WTC11 (cell line): ENCODE measurements around the gene EXOC4. TPM values are rescaled to one million over a fixed set of nuclear protein-coding genes. Genes with fewer than 3 reads are reported as not detected.

Experiments used
- ATAC-seq: fragments of 200-7000 bp; cut with Tn5 transposase; 2 replicates; pipeline ENCODE4 v1.10.0; 2021; ENCODE audit warnings: mild to moderate bottlenecking, moderate library complexity
- CTCF ChIA-PET: fragments of 300-600 bp; sonication (Branson Sonifier 250); formaldehyde crosslinking; loops from one replicate; lab custom pipeline; 2021; ENCODE audit warnings: antibody characterized with exemption; lab: Charles Lee
- POLR2A ChIA-PET: fragments of 350-600 bp; sonication (Branson Sonifier 250); formaldehyde crosslinking; loops from one replicate; lab custom pipeline; 2021; ENCODE audit warnings: antibody characterized with exemption; lab: Charles Lee
- DNase-seq: peaks from one replicate; pipeline ENCODE4 v3.0.0; 2021; ENCODE audit warnings: low spot score
- H3K27ac Mint-ChIP-seq: 2 replicates; pipeline ENCODE4 v1.8.0; 2021; ENCODE audit warnings: mixed read lengths
- H3K27me3 Mint-ChIP-seq: 2 replicates; pipeline ENCODE4 v1.8.0; 2021; ENCODE audit warnings: low read depth, mild to moderate bottlenecking, moderate library complexity, mixed read lengths
- H3K36me3 Mint-ChIP-seq: 2 replicates; pipeline ENCODE4 v1.8.0; 2021; ENCODE audit warnings: mixed read lengths
- H3K4me1 Mint-ChIP-seq: 2 replicates; pipeline ENCODE4 v1.8.0; 2022; ENCODE audit warnings: mixed read lengths
- H3K4me3 Mint-ChIP-seq: 2 replicates; pipeline ENCODE4 v1.8.0; 2021; ENCODE audit warnings: mild to moderate bottlenecking, moderate library complexity, mixed read lengths
- H3K9me3 Mint-ChIP-seq: 2 replicates; pipeline ENCODE4 v1.8.0; 2021; ENCODE audit warnings: mixed read lengths
- CREB1 ChIP-seq: sonication (generic); formaldehyde crosslinking; IDR thresholded peaks from 2 replicates; pipeline ENCODE4 v1.8.0; 2023; ENCODE audit warnings: mild to moderate bottlenecking, missing genetic modification reagents
- CREM ChIP-seq: sonication (generic); formaldehyde crosslinking; IDR thresholded peaks from 2 replicates; pipeline ENCODE4 v1.8.1; 2022; ENCODE audit warnings: mild to moderate bottlenecking, missing genetic modification reagents, moderate library complexity
- EMX1 ChIP-seq: fragments of 250-450 bp; sonication (Bioruptor Pico); IDR thresholded peaks from 2 replicates; pipeline ENCODE4 v1.8.0; 2021; ENCODE audit warnings: mild to moderate bottlenecking
- NFATC4 ChIP-seq: fragments of 250-450 bp; sonication (Bioruptor Pico); IDR thresholded peaks from 2 replicates; pipeline ENCODE4 v1.9.0; 2021; ENCODE audit warnings: mild to moderate bottlenecking
- SP1 ChIP-seq: sonication (generic); formaldehyde crosslinking; conservative IDR thresholded peaks from 2 replicates; pipeline ENCODE4 v1.8.1; 2022; ENCODE audit warnings: missing genetic modification reagents
- ZNF138 ChIP-seq: sonication (generic); formaldehyde crosslinking; conservative IDR thresholded peaks from 2 replicates; pipeline ENCODE4 v1.8.1; 2022; ENCODE audit warnings: mild to moderate bottlenecking, moderate library complexity, missing genetic modification reagents
- ZSCAN18 ChIP-seq: fragments of 250-450 bp; sonication (Bioruptor Pico); IDR thresholded peaks from 2 replicates; pipeline ENCODE4 v2.1.2; 2022; ENCODE audit warnings: mild to moderate bottlenecking, moderate library complexity
- total RNA-seq: library from RNA; stranded (reverse); gene quantifications from 3 replicates; pipeline ENCODE4 v1.2.3, GENCODE V29; 2021
- TF ChIP-seq, protein P1 (sequence below): sonication (generic); formaldehyde crosslinking; IDR thresholded peaks from 2 replicates; pipeline ENCODE4 v1.8.0; 2023; ENCODE audit warnings: mild to moderate bottlenecking, missing genetic modification reagents
- TF ChIP-seq, protein P2 (sequence below): sonication (generic); formaldehyde crosslinking; IDR thresholded peaks from 2 replicates; pipeline ENCODE4 v1.8.0; 2023; ENCODE audit warnings: missing genetic modification reagents, mild to moderate bottlenecking, borderline replicate concordance
- TF ChIP-seq, protein P3 (sequence below): sonication (generic); formaldehyde crosslinking; IDR thresholded peaks from 2 replicates; pipeline ENCODE4 v1.8.1; 2023; ENCODE audit warnings: mild to moderate bottlenecking, moderate library complexity, missing genetic modification reagents
- TF ChIP-seq, protein P4 (sequence below): sonication (generic); formaldehyde crosslinking; conservative IDR thresholded peaks from 2 replicates; pipeline ENCODE4 v1.8.1; 2023; ENCODE audit warnings: mild to moderate bottlenecking, low read depth, missing genetic modification reagents, moderate library complexity

EXOC4 gene
- total RNA-seq, 1 experiment from 2014 or later = 62.0 TPM

DNA sequence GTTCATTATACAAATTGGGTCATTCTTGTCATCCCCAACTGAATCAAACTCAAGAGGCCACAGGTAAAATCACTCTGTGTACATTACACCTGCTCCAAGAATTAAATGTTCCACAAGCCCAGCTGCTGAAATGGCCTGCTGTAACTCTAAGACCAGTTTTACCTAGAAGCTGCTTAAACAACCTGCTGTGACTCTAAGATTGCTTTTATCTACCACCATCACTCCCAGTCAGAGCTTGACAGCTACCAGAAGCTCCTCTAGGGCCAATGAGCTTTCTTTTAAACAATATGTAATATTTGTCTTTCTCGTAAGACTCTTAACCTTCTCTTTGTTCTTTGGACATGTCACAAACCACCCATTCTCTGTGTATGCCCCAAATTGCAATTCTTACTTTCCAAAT lies 732.4 kb downstream of the EXOC4 start (continued):
- TF ChIP-seq, protein P1, sequence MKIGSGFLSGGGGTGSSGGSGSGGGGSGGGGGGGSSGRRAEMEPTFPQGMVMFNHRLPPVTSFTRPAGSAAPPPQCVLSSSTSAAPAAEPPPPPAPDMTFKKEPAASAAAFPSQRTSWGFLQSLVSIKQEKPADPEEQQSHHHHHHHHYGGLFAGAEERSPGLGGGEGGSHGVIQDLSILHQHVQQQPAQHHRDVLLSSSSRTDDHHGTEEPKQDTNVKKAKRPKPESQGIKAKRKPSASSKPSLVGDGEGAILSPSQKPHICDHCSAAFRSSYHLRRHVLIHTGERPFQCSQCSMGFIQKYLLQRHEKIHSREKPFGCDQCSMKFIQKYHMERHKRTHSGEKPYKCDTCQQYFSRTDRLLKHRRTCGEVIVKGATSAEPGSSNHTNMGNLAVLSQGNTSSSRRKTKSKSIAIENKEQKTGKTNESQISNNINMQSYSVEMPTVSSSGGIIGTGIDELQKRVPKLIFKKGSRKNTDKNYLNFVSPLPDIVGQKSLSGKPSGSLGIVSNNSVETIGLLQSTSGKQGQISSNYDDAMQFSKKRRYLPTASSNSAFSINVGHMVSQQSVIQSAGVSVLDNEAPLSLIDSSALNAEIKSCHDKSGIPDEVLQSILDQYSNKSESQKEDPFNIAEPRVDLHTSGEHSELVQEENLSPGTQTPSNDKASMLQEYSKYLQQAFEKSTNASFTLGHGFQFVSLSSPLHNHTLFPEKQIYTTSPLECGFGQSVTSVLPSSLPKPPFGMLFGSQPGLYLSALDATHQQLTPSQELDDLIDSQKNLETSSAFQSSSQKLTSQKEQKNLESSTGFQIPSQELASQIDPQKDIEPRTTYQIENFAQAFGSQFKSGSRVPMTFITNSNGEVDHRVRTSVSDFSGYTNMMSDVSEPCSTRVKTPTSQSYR = no peak
- no peak for TF ChIP-seq EMX1 (CRISPR knock-in tag)
- TF ChIP-seq, protein P2, sequence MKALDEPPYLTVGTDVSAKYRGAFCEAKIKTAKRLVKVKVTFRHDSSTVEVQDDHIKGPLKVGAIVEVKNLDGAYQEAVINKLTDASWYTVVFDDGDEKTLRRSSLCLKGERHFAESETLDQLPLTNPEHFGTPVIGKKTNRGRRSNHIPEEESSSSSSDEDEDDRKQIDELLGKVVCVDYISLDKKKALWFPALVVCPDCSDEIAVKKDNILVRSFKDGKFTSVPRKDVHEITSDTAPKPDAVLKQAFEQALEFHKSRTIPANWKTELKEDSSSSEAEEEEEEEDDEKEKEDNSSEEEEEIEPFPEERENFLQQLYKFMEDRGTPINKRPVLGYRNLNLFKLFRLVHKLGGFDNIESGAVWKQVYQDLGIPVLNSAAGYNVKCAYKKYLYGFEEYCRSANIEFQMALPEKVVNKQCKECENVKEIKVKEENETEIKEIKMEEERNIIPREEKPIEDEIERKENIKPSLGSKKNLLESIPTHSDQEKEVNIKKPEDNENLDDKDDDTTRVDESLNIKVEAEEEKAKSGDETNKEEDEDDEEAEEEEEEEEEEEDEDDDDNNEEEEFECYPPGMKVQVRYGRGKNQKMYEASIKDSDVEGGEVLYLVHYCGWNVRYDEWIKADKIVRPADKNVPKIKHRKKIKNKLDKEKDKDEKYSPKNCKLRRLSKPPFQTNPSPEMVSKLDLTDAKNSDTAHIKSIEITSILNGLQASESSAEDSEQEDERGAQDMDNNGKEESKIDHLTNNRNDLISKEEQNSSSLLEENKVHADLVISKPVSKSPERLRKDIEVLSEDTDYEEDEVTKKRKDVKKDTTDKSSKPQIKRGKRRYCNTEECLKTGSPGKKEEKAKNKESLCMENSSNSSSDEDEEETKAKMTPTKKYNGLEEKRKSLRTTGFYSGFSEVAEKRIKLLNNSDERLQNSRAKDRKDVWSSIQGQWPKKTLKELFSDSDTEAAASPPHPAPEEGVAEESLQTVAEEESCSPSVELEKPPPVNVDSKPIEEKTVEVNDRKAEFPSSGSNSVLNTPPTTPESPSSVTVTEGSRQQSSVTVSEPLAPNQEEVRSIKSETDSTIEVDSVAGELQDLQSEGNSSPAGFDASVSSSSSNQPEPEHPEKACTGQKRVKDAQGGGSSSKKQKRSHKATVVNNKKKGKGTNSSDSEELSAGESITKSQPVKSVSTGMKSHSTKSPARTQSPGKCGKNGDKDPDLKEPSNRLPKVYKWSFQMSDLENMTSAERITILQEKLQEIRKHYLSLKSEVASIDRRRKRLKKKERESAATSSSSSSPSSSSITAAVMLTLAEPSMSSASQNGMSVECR (CRISPR knock-in tag) = no peak
- no peak for TF ChIP-seq SP1

- no peak overlapping the region for H3K27ac Mint-ChIP-seq
- peaks cover 21% of the 10 kb centered on the region for H3K4me1 Mint-ChIP-seq
- POLR2A ChIA-PET = no interaction called here
- H3K9me3 Mint-ChIP-seq = no peaks in the 10 kb centered on the region
- CTCF ChIA-PET = no interaction called here
- H3K36me3 Mint-ChIP-seq = no peaks in the 10 kb centered on the region
- ATAC-seq = no peak
- no peak overlapping the region for H3K4me3 Mint-ChIP-seq
- TF ChIP-seq ZSCAN18 (CRISPR knock-in tag) (no peak), CREB1 (CRISPR knock-in tag) (no peak), ZNF138 (no peak), CREM (CRISPR knock-in tag) (no peak), NFATC4 (CRISPR knock-in tag) (no peak)
- TF ChIP-seq, protein P3, sequence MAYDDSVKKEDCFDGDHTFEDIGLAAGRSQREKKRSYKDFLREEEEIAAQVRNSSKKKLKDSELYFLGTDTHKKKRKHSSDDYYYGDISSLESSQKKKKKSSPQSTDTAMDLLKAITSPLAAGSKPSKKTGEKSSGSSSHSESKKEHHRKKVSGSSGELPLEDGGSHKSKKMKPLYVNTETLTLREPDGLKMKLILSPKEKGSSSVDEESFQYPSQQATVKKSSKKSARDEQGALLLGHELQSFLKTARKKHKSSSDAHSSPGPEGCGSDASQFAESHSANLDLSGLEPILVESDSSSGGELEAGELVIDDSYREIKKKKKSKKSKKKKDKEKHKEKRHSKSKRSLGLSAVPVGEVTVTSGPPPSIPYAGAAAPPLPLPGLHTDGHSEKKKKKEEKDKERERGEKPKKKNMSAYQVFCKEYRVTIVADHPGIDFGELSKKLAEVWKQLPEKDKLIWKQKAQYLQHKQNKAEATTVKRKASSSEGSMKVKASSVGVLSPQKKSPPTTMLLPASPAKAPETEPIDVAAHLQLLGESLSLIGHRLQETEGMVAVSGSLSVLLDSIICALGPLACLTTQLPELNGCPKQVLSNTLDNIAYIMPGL = no peak
- TF ChIP-seq, protein P4, sequence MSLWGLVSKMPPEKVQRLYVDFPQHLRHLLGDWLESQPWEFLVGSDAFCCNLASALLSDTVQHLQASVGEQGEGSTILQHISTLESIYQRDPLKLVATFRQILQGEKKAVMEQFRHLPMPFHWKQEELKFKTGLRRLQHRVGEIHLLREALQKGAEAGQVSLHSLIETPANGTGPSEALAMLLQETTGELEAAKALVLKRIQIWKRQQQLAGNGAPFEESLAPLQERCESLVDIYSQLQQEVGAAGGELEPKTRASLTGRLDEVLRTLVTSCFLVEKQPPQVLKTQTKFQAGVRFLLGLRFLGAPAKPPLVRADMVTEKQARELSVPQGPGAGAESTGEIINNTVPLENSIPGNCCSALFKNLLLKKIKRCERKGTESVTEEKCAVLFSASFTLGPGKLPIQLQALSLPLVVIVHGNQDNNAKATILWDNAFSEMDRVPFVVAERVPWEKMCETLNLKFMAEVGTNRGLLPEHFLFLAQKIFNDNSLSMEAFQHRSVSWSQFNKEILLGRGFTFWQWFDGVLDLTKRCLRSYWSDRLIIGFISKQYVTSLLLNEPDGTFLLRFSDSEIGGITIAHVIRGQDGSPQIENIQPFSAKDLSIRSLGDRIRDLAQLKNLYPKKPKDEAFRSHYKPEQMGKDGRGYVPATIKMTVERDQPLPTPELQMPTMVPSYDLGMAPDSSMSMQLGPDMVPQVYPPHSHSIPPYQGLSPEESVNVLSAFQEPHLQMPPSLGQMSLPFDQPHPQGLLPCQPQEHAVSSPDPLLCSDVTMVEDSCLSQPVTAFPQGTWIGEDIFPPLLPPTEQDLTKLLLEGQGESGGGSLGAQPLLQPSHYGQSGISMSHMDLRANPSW (CRISPR knock-in tag) = no peak
- DNase-seq = no peak
- H3K27me3 Mint-ChIP-seq = no peaks in the 10 kb centered on the region
Measured at GRCh38 chr7:133987582-133987981, 734.7 kb downstream of the EXOC4 start.
